ENCODE results near the gene TLE3. TPM values are rescaled to one million over a fixed set of nuclear protein-coding genes. Genes with fewer than 3 reads are reported as not detected.

TLE3 gene
- total and polyA plus RNA-seq, 3 experiments from 2014 or later = 19.4 to 76.5 (median 73.1) TPM

DNA sequence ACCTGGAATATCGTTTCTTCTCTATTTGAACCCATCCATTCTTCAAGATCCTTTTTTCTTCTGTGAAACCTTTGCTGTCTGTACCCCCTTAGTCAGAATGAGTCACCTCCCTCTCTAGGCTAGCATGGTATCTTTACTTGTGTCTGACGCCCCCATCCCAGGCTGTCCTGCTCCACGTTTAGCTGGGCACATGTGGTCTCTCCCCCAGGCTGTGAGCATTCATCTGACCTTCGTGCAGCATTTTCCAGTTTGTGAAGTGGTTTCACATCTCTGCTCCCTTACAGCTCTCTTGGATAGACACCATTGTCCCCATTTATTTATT, 14.3 kb upstream of the TLE3 start:
- Mint-ChIP-seq H3K27me3 (peaks cover 12 to 19% of the 10 kb centered on the region in 2 donors), H3K27ac (no peak overlapping the region), H3K9me3 (no peaks in the 10 kb centered on the region), H3K4me3 (no peak overlapping the region), H3K4me1 (no peaks in the 10 kb centered on the region), H3K36me3 (no peaks in the 10 kb centered on the region)
- Histone ChIP-seq H3K4me3 (ENCODE audit: low read length) (no peak overlapping the region), H3K36me3 (ENCODE audit: insufficient read depth, low read length) (no peaks in the 10 kb centered on the region), H3K4me1 (ENCODE audit: insufficient read depth, low read length) (no peaks in the 10 kb centered on the region), H3K27ac (ENCODE audit: low read depth, low read length) (no peak overlapping the region), H3K9me3 (ENCODE audit: low read length) (no peaks in the 10 kb centered on the region), H3K27me3 (ENCODE audit: insufficient read depth, low read length, poor library complexity, severe bottlenecking) (no peaks in the 10 kb centered on the region)
- POLR2A ChIA-PET = no interaction called here
- CTCF ChIA-PET = no interaction called here
- no peak for DNase-seq

GRCh38 chr15:70111203-70112073, 13.7 kb upstream of the TLE3 start:
- Mint-ChIP-seq H3K4me1 (no peaks in the 10 kb centered on the region), H3K27me3 (peaks cover 12 to 19% of the 10 kb centered on the region in 2 donors), H3K4me3 (no peak overlapping the region), H3K9me3 (no peaks in the 10 kb centered on the region), H3K36me3 (no peaks in the 10 kb centered on the region), H3K27ac (no peak overlapping the region)
- Histone ChIP-seq H3K36me3 (ENCODE audit: insufficient read depth, low read length) (no peaks in the 10 kb centered on the region), H3K4me1 (ENCODE audit: insufficient read depth, low read length) (no peaks in the 10 kb centered on the region), H3K27ac (ENCODE audit: low read depth, low read length) (no peak overlapping the region), H3K27me3 (ENCODE audit: insufficient read depth, low read length, poor library complexity, severe bottlenecking) (no peaks in the 10 kb centered on the region), H3K4me3 (ENCODE audit: low read length) (no peak overlapping the region), H3K9me3 (ENCODE audit: low read length) (no peaks in the 10 kb centered on the region)
- no peak for DNase-seq
- CTCF ChIA-PET = interaction anchor here (1.3 kb wide), 1 partner anchor 10 kb away, joined by 3 read pairs; no protein-coding TSS in a partner anchor
- POLR2A ChIA-PET = no interaction called here

GRCh38 chr15:70109978-70110377, 12.3 kb upstream of the TLE3 start:
- no peak overlapping the region for H3K4me3 Mint-ChIP-seq
- H3K27me3 Mint-ChIP-seq = peaks cover 11 to 13% of the 10 kb centered on the region in 2 donors
- Histone ChIP-seq H3K27ac (ENCODE audit: low read depth, low read length) (no peak overlapping the region), H3K4me3 (ENCODE audit: low read length) (no peak overlapping the region), H3K27me3 (ENCODE audit: insufficient read depth, low read length, poor library complexity, severe bottlenecking) (no peaks in the 10 kb centered on the region), H3K4me1 (ENCODE audit: insufficient read depth, low read length) (no peaks in the 10 kb centered on the region), H3K9me3 (ENCODE audit: low read length) (no peaks in the 10 kb centered on the region), H3K36me3 (ENCODE audit: insufficient read depth, low read length) (no peaks in the 10 kb centered on the region)
- POLR2A ChIA-PET = no interaction called here
- H3K4me1 Mint-ChIP-seq = no peaks in the 10 kb centered on the region
- CTCF ChIA-PET = interaction anchor here (1.3 kb wide), 1 partner anchor 8 kb away, joined by 3 read pairs; no protein-coding TSS in a partner anchor
- no peaks in the 10 kb centered on the region for H3K9me3 Mint-ChIP-seq
- H3K27ac Mint-ChIP-seq = no peak overlapping the region
- no peak for DNase-seq
- H3K36me3 Mint-ChIP-seq = no peaks in the 10 kb centered on the region

DNA sequence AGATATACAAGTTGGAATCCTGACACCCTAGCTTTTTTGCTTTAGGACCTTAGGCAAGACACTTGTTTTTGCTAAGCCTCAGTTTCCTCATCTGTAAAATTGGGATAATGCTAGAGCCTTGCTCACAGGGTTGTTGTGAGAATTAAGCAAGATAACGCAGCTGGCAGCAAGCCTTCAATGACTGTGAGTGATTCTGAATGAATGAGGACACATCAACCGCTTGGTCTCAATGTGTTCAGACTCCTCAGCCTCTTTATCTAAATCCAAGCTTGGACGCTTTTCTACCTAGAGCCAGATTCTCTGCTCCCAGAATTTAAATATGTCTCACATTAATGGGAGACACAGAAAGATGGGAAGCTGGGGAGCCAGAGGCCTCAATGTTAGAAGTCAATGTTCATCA, 11.8 kb upstream of the TLE3 start:
- Histone ChIP-seq H3K36me3 (ENCODE audit: insufficient read depth, low read length) (no peaks in the 10 kb centered on the region), H3K4me1 (ENCODE audit: insufficient read depth, low read length) (no peaks in the 10 kb centered on the region), H3K27me3 (ENCODE audit: insufficient read depth, low read length, poor library complexity, severe bottlenecking) (no peaks in the 10 kb centered on the region), H3K9me3 (ENCODE audit: low read length) (no peaks in the 10 kb centered on the region), H3K4me3 (ENCODE audit: low read length) (no peak overlapping the region), H3K27ac (ENCODE audit: low read depth, low read length) (no peak overlapping the region)
- no peaks in the 10 kb centered on the region for H3K36me3 Mint-ChIP-seq
- H3K9me3 Mint-ChIP-seq = no peaks in the 10 kb centered on the region
- no peak for DNase-seq
- no peak overlapping the region for H3K4me3 Mint-ChIP-seq
- peaks cover 9 to 13% of the 10 kb centered on the region in 2 donors for H3K27me3 Mint-ChIP-seq
- POLR2A ChIA-PET = interaction anchor here (0.8 kb wide), 1 partner anchor 16 kb away, joined by 3 read pairs; no protein-coding TSS in a partner anchor
- CTCF ChIA-PET = interaction anchor here (1.0 kb wide), 1 partner anchor 8 kb away, joined by 3 read pairs; no protein-coding TSS in a partner anchor
- no peaks in the 10 kb centered on the region for H3K4me1 Mint-ChIP-seq
- no peak overlapping the region for H3K27ac Mint-ChIP-seq

- Histone ChIP-seq H3K4me1 (ENCODE audit: insufficient read depth, low read length) (peaks cover 23% of the 10 kb centered on the region), H3K27me3 (ENCODE audit: insufficient read depth, low read length, poor library complexity, severe bottlenecking) (no peaks in the 10 kb centered on the region), H3K9me3 (ENCODE audit: low read length) (no peaks in the 10 kb centered on the region), H3K4me3 (ENCODE audit: low read length) (no peak overlapping the region), H3K36me3 (ENCODE audit: insufficient read depth, low read length) (no peaks in the 10 kb centered on the region), H3K27ac (ENCODE audit: low read depth, low read length) (no peak overlapping the region)
- no peak overlapping the region for H3K4me3 Mint-ChIP-seq
- no peak for DNase-seq
- peaks cover 4 to 15% of the 10 kb centered on the region in 2 donors for H3K27me3 Mint-ChIP-seq
- POLR2A ChIA-PET = no interaction called here
- peaks cover 0 to 5% (median 0%) of the 10 kb centered on the region in 3 donors for H3K36me3 Mint-ChIP-seq
- H3K4me1 Mint-ChIP-seq = peaks cover 14 to 20% (median 15%) of the 10 kb centered on the region in 3 donors
- CTCF ChIA-PET = no interaction called here
- H3K27ac Mint-ChIP-seq = no peak overlapping the region
- peaks cover 0 to 3% (median 0%) of the 10 kb centered on the region in 5 donors for H3K9me3 Mint-ChIP-seq
Observed at GRCh38 chr15:70103880-70104626, 6.3 kb upstream of the TLE3 start.

DNA sequence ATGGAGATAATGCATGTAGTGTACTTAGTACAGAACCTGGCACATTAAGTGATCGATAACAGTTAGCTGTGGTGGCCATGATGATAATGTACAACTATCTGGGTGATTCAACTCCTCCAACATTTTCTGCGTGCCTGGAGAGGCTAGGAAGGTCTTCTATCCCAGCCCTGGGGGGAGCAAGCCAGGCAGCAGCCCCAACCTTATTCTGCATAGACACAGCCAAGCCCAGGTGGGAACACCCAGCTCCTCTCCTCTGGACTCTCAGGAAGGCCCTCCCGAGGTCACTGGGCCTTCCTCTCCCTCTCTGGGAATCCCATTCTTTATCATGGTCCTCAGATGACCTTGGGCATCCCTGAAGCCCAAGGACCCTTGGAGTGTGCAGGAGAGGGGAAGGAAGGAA, 5.1 kb upstream of the TLE3 start:
- DNase-seq = no peak
- no peak overlapping the region for H3K27ac ChIP-seq (ENCODE audit: low read depth, low read length)
- H3K4me3 ChIP-seq (ENCODE audit: low read length) = no peak overlapping the region
- Mint-ChIP-seq H3K36me3 (peaks cover 0 to 8% (median 0%) of the 10 kb centered on the region in 3 donors), H3K27me3 (peaks cover 4 to 16% of the 10 kb centered on the region in 2 donors), H3K9me3 (peaks cover 0 to 3% (median 0%) of the 10 kb centered on the region in 5 donors), H3K4me1 (peaks cover 19 to 27% (median 22%) of the 10 kb centered on the region in 3 donors), H3K4me3 (no peak overlapping the region), H3K27ac (peak overlapping the region in 1 of 8 donors; percentile 35)
- CTCF ChIA-PET = interaction anchor here (0.9 to 1.1 kb wide), 2 partner anchors 39 to 385 kb away, joined by 3 read pairs; no protein-coding TSS in a partner anchor
- POLR2A ChIA-PET = no interaction called here
- H3K4me1 ChIP-seq (ENCODE audit: insufficient read depth, low read length) = peaks cover 32% of the 10 kb centered on the region
- H3K36me3 ChIP-seq (ENCODE audit: insufficient read depth, low read length) = no peaks in the 10 kb centered on the region
- no peaks in the 10 kb centered on the region for H3K9me3 ChIP-seq (ENCODE audit: low read length)
- H3K27me3 ChIP-seq (ENCODE audit: insufficient read depth, low read length, poor library complexity, severe bottlenecking) = no peaks in the 10 kb centered on the region

GRCh38 chr15:70101459-70102113, 3.9 kb upstream of the TLE3 start:
- peak overlapping the region in 3 of 7 donors; percentile 15 to 48 (median 38) for H3K4me3 Mint-ChIP-seq
- H3K27ac Mint-ChIP-seq = peak overlapping the region in 1 of 8 donors; percentile 72
- H3K4me1 Mint-ChIP-seq = peaks cover 22 to 31% (median 27%) of the 10 kb centered on the region in 3 donors
- H3K36me3 Mint-ChIP-seq = peaks cover 0 to 14% (median 0%) of the 10 kb centered on the region in 3 donors
- Histone ChIP-seq H3K27me3 (ENCODE audit: insufficient read depth, low read length, poor library complexity, severe bottlenecking) (no peaks in the 10 kb centered on the region), H3K27ac (ENCODE audit: low read depth, low read length) (no peak overlapping the region), H3K9me3 (ENCODE audit: low read length) (no peaks in the 10 kb centered on the region), H3K4me1 (ENCODE audit: insufficient read depth, low read length) (peaks cover 32% of the 10 kb centered on the region), H3K36me3 (ENCODE audit: insufficient read depth, low read length) (no peaks in the 10 kb centered on the region), H3K4me3 (ENCODE audit: low read length) (no peak overlapping the region)
- CTCF ChIA-PET = interaction anchor here (0.7 to 1.7 kb wide), 8 partner anchors 7 to 386 kb away, joined by 3 to 5 read pairs (median 3); no protein-coding TSS in a partner anchor
- H3K27me3 Mint-ChIP-seq = peaks cover 4 to 20% of the 10 kb centered on the region in 2 donors
- H3K9me3 Mint-ChIP-seq = peaks cover 0 to 3% (median 0%) of the 10 kb centered on the region in 5 donors
- POLR2A ChIA-PET = interaction anchor here (1.1 kb wide), 1 partner anchor 343 kb away, joined by 3 read pairs; no protein-coding TSS in a partner anchor
- no peak for DNase-seq
